PC-3 (cell line): ENCODE measurements around the gene NOXA1.

Experiments used
- EZH2 ChIP-seq: fragments of 300-600 bp; sonication (generic); IDR thresholded peaks from one replicate; pipeline ENCODE4 v1.6.1; 2017; ENCODE audit warnings: antibody characterized with exemption, mild to moderate bottlenecking, low read length; ENCODE audit not compliant: unreplicated experiment
- TF ChIP-seq, protein P1 (sequence below): fragments of 300-600 bp; sonication (generic); conservative IDR thresholded peaks from 2 replicates; pipeline ENCODE4 v1.5.1; 2017; ENCODE audit warnings: antibody characterized with exemption, low read depth, mild to moderate bottlenecking, low read length

DNA sequence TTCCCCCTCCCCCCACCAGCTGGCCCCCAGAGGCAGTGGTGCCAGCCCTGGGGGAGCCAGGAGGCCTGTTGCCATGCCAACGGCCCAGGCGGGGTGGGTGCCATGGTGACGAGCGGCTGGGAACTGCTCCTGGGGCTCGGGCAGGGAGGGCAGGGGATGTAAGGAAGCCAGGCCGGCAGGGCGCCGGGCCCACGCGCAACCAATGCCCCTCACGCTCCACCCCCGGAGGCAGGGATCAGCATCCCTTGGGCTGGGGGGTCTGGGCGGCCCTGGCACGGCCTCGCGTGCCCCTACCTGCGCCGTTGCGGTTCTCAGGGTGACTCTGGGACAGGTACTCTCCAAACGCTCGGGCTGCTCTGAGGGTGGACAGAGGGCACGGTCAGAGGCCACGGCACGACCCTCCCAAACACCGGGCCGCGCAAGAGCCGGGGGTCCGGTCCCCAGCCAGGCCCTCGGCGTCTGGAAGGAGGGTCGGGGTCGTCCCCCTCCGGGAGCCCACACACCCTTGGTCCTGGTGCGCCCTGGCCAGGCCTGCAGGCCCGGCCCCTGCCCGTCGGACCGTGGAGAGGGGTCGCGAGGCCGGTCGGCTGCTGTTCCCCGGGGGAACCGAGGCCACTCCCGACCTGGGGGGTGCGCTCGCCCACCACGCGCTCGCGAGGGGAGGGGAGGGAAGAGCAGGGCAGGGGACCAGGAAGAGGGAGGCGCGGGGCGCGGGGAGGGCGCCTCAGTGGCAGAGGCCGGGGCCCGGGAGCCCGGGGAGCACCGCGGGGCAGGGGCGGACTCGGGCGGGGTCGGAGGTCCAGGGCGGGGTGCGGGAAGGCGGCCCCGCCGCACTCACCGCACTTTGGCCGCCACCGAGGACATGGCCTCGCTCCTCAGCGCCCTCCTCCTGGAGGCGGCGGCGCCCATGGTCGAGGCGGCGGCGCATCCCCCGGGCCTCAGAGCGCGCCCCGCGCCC lies 35.3 kb downstream of the NOXA1 start:
- TF ChIP-seq, protein P1, sequence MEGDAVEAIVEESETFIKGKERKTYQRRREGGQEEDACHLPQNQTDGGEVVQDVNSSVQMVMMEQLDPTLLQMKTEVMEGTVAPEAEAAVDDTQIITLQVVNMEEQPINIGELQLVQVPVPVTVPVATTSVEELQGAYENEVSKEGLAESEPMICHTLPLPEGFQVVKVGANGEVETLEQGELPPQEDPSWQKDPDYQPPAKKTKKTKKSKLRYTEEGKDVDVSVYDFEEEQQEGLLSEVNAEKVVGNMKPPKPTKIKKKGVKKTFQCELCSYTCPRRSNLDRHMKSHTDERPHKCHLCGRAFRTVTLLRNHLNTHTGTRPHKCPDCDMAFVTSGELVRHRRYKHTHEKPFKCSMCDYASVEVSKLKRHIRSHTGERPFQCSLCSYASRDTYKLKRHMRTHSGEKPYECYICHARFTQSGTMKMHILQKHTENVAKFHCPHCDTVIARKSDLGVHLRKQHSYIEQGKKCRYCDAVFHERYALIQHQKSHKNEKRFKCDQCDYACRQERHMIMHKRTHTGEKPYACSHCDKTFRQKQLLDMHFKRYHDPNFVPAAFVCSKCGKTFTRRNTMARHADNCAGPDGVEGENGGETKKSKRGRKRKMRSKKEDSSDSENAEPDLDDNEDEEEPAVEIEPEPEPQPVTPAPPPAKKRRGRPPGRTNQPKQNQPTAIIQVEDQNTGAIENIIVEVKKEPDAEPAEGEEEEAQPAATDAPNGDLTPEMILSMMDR, result no peak
- no peak for TF ChIP-seq EZH2
